GM21529 (cell line): ENCODE results near the gene CCSER2.
"Not testable (repeated sequence)": the region's sequence is repeated elsewhere in the genome, so short reads cannot be mapped to it uniquely, and the experiment has no call there.

ENCODE experiments used
- ATAC-seq: cut with Tn5 transposase; IDR thresholded peaks from one replicate; pipeline ENCODE4 v1.9.1; 2021; ENCODE audit not compliant: unreplicated experiment

CCSER2 gene, protein sequence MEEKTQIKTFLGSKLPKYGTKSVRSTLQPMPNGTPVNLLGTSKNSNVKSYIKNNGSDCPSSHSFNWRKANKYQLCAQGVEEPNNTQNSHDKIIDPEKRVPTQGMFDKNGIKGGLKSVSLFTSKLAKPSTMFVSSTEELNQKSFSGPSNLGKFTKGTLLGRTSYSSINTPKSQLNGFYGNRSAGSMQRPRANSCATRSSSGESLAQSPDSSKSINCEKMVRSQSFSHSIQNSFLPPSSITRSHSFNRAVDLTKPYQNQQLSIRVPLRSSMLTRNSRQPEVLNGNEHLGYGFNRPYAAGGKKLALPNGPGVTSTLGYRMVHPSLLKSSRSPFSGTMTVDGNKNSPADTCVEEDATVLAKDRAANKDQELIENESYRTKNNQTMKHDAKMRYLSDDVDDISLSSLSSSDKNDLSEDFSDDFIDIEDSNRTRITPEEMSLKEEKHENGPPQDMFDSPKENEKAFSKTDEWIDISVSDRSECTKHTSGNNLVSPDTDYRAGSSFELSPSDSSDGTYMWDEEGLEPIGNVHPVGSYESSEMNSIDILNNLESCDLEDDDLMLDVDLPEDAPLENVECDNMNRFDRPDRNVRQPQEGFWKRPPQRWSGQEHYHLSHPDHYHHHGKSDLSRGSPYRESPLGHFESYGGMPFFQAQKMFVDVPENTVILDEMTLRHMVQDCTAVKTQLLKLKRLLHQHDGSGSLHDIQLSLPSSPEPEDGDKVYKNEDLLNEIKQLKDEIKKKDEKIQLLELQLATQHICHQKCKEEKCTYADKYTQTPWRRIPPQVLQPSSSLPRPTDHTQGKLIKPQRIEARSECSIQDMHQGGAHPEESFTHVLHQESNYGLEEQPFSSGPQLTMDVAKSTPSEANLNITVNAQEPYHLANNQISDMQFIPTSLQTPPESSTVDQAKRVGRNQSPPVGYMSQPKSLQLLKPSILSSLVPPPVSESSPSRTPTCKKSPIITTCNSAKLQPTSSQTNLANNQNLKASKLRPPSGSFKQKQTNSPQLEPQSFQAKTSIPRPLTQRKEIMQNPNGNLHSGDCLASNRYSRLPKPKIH

DNA sequence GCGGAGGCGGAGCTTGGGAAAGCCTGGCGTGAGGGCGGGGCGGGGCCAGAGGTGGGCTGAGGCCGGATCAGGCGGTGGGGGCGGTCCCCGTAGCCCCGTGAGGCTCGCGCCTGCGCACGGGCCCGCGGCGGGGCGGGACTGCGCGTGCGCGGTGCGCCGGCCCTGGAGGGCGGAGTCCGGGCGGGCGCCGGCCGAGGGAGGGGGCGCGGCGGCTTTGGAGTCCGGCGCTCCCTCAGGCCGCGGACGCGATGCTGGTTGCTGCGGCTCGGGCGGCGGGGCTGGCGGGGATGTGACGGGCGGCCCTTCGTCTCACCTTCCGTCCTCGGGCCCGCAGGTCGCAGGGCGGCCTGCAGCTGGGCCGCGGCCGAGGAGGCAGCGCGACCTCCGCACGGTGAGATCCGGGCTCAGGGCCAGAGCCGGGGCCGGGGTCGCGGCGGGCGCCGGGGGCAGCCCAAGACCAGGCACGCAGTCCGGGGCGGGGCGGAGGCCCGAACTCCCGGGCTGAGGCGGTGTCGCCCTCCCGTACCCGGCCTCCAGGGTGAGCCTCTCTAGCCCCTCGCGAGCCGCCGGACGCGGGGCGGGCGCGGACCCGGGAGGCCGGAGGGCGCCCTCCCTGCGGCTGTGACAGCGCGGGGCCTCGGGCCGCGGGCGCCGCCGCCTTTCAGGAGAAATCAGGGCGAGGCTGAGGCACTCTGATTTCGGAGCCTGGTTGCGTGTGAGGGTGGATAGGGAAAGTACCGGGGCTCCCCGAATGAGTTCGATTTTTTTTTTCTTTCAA, at the start of gene CCSER2:
Gene CCSER2 (plus strand): TSS at position 172 of the 778 bp plus-strand sequence. CDS start 42,464 bp downstream, outside the sequence.
- ATAC-seq = peak; percentile 65

DNA sequence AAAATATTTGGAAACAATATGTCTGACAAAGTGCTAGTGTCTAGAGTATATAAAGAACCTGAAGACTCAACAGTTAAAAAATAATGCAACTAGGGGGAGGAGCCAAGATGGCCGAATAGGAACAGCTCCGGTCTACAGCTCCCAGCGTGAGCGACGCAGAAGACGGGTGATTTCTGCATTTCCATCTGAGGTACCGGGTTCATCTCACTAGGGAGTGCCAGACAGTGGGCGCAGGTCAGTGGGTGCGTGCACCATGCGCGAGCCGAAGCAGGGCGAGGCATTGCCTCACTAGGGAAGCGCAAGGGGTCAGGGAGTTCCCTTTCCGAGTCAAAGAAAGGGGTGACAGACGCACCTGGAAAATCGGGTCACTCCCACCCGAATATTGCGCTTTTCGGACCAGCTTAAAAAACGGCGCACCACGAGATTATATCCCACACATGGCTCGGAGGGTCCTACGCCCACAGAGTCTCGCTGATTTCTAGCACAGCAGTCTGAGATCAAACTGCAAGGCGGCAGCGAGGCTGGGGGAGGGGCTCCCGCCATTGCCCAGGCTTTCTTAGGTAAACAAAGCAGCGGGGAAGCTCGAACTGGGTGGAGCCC, 48.4 kb upstream of the CCSER2 start:
- not testable (repeated sequence) for ATAC-seq

DNA sequence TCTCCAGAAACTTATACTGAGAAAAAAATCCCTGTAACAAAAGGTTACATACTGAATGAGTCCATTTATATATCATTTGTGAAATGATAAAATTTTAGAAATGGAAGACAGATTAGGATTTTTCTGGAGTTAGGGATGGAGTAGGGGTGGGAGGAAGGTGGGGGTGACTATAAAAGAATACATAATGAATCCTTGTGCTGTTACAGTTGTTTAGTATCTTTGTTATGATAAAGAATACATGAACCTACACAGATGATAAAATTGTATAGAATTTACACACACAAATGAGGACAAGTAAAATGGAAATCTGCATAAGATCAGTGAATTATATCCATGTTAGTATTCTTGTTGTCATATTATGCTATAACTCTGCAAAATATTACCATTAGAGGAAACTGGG, 41.7 kb upstream of the CCSER2 start:
- ATAC-seq = no peak

DNA sequence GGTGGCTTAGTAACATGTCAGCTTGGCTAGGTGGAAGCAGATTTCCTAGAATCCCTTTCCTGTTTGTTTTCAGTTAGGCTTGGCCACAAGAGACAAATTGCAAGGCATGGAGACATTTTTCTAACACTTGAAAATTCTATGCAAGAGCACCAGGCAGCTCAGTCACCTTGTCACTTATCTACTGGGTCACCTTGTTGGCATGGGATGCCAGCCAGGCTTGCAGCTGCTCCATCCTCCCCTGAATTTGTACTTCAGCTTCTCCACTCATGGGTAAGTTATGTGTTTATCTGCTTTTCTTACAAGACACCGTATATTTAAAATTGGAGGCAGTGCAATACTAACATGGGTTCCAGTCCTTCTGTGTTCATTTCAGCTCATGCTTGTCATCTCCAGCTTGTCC, 40.2 kb upstream of the CCSER2 start:
- no peak for ATAC-seq

DNA sequence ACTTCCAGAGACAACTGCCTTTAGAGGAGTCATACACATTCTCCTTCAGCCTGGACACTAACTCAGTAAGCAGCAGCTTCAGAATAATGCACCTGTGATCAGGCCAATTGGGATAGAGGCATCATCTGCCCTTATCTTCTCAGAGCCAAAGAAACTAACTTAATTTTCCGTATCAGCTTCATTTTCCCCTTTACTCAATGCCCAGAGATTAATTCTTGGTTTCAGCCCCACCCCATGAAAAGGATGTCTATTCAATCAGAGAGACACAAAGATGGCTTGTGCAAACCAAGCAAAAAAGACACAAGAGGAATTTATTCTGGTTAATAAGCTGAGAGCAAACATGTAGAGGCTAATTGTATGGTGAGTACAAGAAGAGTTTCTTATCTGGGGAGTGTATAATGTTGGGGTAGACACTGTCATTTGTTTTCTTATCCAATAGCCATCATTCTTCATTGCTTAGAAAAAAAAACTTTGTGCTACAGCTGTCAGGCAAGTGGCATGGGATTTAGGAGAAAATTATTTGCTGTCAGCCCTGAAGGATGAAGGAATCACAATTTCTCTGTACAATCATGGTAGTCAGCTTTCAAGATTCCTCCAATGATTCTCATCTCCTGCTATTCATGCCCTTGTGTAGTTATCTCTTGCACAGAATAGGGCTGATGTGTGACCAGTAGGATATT, 38.7 kb upstream of the CCSER2 start:
- ATAC-seq = no peak

DNA sequence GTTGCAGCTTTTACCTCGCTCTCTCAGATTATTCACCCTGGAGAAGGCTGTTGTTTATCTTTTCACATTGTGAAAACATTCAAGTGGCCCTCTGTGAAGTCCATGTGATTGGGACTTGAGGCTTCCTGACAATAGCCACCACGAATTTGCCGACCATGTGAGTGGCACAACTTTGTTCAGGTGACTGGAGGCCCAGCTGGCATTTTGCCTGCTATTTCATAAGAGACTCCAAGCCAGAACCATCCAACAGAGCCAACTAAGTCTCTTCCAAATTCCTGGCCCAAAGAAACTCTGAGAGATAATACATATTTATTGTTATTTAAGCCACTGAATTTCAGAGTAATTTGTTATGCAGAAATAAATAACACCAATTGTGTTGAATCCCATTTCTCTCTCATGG, 38.2 kb upstream of the CCSER2 start:
- ATAC-seq = no peak

DNA sequence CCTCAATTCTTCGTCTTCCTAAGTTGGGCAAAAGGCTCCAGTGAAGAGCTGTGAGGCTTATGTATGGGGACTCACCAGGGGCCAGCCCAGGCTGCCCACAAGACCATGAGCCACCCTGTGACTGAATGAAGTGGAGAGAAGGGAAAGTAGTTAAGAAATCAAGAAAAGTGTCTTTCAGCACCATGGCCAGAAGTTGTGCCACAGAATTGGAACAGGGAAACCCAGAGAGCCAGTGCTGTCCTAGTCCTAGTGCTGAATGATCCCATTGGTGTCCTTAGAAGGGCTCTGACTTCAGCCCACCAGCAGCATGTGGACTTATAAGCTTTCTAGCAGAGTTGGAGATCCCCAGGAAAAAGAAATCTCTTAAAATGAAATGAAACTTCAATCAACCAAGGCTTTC, 37.0 kb upstream of the CCSER2 start:
- ATAC-seq = no peak

DNA sequence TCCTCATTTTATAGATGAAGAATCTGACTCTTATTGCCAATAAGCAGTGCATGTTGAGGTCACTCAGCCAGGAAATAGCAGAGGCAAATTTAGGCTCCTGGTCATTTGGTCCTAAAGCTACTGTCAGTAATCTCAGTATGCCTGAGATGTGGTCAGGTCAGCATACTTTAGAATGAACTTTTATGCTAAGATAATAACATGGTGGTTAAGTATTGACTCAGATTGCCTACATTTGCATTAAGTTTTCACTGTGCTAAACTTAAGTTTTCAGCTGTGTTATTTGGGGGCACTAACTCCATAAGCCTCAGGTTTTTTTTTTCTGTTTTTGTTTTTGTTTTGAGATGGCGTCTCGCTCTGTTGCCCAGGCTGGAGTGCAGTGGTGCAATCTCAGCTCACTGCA, 35.9 kb upstream of the CCSER2 start:
- no peak for ATAC-seq

DNA sequence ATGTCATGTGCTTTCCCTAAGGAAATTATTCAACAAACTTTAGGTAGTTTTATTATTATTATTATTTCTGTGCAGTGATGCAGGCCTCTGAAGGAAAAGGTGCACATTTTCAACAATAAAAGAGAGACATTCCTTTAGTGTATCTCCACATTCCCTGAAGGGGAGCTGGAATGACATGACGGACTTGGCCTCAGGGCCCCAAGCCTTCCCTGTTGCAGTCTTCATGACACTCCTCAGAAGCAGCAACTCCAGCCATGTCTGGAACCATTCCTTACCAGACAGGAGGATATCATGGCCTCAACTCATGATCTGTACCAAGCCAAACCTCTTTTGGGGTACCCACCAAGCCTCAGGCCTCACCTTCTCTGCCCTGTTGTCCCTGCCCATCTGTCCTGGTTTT, 35.2 kb upstream of the CCSER2 start:
- ATAC-seq = no peak

DNA sequence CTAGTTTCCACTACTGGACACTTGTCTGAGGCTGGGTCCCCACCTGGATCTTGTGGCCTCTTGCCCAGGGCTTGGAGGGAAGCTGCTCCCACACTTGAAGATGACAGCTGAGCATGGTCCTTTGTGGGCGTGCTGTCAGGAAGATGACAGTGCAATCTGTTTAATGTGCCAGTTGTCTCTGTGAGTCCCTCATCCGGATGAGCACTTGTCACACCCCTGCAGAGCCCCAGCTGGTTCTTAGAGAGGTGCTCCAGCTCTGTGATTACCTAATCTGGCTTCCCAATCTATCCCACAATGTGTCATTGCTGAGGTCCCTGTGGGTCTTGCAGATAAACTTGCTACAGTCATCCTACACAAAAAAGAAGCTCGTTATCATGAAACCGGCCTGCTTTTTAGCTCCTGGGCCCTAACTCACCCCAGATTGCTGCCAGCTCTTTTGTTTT, 34.8 kb upstream of the CCSER2 start:
- no peak for ATAC-seq

DNA sequence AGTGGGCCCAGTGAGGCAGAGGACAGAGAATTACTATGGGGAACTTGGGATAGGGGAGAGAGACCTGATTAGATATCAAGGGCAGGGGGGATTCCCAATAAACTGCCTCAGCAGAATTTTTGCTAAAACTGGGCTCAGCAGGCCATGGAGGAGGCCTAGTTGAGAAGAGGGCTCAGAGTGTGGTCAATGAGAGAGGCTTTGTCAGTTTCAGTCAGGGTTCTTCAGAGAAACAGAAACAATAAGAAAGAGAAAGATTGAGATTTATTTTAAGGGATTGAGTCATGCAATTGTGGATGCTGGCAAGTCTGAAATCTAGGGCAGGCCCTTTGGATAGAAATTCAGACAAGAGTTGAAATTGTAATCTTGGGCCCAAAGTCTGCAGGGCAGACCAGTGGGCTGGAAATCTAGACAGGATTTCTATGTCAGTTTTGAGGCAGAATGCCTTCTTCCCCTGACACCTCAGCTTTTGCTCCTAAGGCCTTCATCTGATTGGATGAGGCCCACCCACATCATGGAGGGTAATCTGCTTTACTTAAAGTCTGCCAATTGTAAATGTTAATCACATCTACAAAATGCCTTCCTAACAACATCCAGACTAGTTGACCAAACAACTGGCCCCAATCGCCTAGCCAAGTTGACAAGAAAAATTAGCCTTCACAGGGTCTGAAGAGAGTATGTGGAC, 33.5 kb upstream of the CCSER2 start:
- ATAC-seq = peak; percentile 90

DNA sequence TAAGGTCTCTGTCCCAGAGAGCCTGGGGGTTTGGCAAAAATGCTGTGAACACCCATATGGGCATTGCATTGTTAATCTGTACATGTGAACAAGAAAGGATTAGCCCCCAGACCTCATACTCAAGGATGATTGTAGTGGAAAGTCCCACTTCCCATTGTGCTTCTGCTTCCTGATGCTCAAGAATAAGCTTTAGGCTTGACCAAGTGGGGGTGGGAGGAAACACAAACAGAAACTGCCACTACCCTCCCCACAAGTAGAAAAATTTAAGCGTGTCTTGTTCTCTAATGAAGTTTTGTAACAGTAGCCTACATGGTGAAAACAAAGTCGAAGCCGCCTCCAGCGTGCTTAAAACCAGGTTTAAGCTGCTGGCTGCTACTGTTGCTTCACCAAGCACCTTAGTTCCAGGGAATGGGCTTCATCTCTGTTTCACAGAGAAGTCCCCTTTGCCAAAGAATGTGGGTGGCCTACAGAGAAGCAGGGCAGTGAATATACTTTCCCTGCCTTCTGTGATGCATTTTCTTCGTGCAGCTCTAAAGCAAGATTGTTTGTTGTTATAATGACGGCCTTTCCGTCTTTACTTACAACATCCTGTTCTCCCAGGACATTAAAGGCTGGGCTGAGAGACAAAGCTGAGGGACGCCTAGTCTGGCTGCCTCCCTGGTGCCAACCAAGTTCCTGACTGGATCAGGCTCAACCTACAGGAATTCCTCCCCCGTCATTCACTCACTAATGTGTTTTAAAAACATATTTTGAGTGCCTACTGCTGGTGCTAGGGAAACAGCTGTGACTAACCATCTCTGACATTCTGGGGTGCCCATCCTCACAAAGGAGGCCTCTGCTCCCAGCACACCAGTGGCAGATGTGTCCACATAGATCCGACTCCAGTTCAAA, 32.1 kb upstream of the CCSER2 start:
- ATAC-seq = no peak

DNA sequence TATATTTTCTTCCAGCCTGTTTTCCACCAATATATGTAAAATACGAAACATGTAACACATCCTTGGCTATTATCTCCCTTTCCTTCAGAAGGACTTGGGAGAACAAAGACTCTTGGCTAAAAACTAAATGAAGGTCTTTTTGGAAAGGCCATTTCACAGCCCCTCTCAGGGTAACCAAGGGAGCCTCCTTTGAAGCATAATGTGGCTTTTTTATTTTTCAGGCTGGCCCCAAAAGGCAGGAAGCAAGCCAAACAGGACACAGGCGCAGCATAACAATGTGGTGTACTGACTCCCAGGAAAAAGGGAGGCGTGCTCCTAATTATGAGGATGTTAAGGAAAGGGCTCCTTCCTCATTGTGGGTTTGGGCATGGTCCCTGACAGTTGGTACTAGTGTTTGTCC, 30.3 kb upstream of the CCSER2 start:
- no peak for ATAC-seq

DNA sequence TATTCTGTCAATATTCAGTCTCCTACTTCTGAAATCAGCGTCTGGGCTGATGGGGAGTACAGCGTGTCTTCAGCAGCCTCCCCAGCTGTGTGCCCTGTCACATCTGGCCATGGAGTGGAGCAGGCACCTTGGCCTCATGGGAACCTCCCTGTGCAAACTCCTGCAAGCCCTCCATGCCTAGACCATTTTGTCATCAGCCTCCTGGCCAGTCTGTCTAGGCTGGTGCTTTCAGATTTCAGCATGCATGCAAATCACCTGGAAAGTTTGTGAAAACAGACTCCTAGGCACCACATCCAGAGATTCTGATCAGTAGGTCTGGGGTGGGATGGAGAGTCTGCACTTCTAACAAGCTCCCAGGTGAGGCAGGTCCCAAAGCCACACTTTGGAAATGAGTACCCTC, 26.2 kb upstream of the CCSER2 start:
- no peak for ATAC-seq

DNA sequence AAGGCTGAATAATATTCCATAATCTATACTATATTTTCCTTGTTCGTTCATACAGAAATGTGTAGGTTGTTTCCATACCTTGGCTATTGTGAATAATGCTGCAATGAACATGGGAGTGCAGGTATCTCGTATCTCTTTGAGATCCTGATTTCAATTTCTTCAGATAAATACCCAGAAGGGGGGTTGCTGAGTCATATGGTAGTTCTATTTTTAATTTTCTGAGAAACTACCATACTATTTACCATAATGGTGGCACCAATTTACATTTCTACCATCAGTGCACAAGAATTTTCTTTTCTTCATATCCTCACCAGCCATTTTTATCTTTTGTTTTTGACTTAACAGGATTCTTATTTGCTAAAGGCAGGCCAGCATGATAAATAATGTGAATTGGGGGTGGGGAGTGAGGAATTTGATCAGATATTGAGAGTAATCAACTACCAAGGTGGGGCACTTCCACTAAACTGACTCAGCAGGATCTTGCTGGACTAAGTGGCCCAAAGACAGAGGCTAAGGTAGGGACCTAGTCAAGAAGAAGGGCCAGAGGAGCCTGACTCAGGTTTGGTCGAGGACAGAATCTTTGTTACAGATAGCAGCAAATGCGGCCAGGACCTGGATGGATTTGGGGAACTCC, 21.5 kb upstream of the CCSER2 start:
- no peak for ATAC-seq

DNA sequence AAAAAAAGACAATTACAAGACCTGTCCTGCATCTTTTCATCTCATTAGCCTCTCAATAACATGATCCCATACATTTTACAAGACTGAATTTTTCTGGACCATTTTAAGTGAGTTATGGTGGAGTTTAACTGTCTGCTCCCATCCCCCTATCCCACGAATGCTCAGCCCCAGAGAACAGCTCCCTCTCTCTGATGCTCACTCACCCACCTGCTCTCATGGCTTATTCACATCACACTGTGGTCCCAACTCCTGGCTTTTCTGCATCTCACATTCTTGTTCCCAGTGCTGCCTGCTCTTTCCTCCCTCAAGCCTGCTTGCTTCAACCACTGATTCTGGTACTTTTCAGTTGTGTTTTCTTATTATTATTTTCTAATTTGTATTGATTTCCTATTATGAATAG, 20.4 kb upstream of the CCSER2 start:
- no peak for ATAC-seq

DNA sequence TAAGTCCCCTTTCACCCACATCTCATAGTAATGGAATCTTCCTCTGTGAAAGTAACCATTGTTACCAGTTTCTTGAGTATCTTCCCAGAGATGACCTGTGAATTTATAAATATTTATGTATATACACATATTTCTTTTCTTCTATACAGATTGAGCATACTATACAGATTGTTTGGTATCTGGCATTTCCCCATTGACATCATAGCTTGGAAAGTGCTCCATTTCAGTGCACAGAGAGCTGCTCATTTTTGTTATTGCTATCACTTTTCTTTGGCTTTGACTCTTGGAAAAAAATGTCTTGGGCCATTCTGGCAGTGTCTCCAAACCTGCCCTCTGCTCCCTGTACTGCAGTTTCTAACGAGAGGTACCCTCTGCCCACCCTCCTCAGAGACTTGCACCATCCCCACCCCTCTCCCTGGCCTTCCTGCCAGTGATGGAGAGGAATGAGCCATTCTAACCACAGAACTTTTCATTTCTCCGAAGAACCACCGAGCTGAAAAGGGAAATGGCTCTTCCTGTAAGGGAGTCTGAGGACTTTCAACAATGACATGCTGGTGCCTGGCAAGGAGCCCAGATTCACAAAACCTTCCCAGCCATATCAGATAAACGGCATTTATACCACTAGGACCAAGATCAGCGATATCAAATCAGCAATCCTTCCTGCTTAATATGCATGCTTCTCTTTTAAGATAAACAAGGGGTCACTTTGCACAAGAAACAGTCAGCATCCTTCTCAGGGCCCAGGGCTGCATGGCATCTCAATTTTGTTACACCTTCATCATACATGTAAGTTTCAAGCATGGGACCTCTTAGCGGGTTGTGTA, 19.7 kb upstream of the CCSER2 start:
- peak; percentile 89 for ATAC-seq
